HUES64 (cell line): ENCODE measurements around the gene GNAO1.

Source experiments
- H3K27ac ChIP-seq: 2 replicates; pipeline ENCODE4 v1.7.0; 2013; ENCODE audit warnings: low read depth, low read length, inconsistent platforms
- H3K27me3 ChIP-seq: 2 replicates; pipeline ENCODE4 v1.6.1; 2013; ENCODE audit warnings: mild to moderate bottlenecking, low read length; ENCODE audit not compliant: insufficient read depth
- H3K36me3 ChIP-seq: 2 replicates; pipeline ENCODE4 v1.6.1; 2013; ENCODE audit warnings: mild to moderate bottlenecking, low read length; ENCODE audit not compliant: insufficient read depth
- H3K4me1 ChIP-seq: 2 replicates; pipeline ENCODE4 v1.6.1; 2013; ENCODE audit warnings: mild to moderate bottlenecking, low read length, moderate library complexity; ENCODE audit not compliant: insufficient read depth
- H3K4me3 ChIP-seq: 2 replicates; pipeline ENCODE4 v1.5.1; 2013; ENCODE audit warnings: mild to moderate bottlenecking, low read length, moderate library complexity
- H3K9ac ChIP-seq: 2 replicates; pipeline ENCODE4 v1.6.1; 2013; ENCODE audit warnings: mild to moderate bottlenecking, low read depth, low read length
- H3K9me3 ChIP-seq: 2 replicates; pipeline ENCODE4 v1.6.1; 2013; ENCODE audit warnings: low read depth, low read length; ENCODE audit not compliant: insufficient read depth
- WGBS: fragments of 150-250, 120-280 bp; methylation state at CpG from one replicate; pipeline ENCODE4 v1.1.7; 2013; ENCODE audit warnings: missing lambda C conversion rate; 5-methylcytosine and 5-hydroxymethylcytosine counted together

GNAO1 gene

GRCh38 chr16:56328276-56329022 lies 137.2 kb downstream of the GNAO1 start:
- no peak overlapping the region for H3K4me3 ChIP-seq
- H3K27me3 ChIP-seq: no peaks in the 10 kb centered on the region
- no peak overlapping the region for H3K27ac ChIP-seq
- no peak overlapping the region for H3K9ac ChIP-seq
- WGBS: 95% methylated on average over 21 of the region's 22 CpGs
- H3K36me3 ChIP-seq: no peaks in the 10 kb centered on the region
- no peaks in the 10 kb centered on the region for H3K9me3 ChIP-seq
- H3K4me1 ChIP-seq: no peaks in the 10 kb centered on the region

DNA sequence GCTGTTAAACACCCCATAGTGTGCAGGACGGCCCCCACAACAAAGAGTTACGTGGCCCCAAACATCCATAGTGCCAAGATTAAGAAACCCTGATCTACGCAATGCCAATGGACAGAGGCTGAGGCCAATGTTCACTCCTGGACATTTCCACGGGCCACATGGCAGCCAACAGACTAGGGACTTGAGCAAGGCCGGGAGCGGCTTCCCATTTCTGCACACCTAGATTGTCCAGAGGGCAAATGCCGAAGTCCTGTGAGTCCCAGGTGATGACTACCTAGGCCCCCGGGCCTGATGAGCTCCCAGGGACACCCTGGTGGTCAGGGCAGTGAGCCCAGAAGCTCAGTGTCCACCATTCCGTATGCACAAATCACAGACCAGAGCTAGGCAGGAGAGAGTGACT lies 138.6 kb downstream of the GNAO1 start:
- Histone ChIP-seq H3K9me3 (no peaks in the 10 kb centered on the region), H3K9ac (no peak overlapping the region), H3K4me1 (no peaks in the 10 kb centered on the region), H3K4me3 (no peak overlapping the region), H3K27ac (no peak overlapping the region), H3K27me3 (no peaks in the 10 kb centered on the region), H3K36me3 (no peaks in the 10 kb centered on the region)
- WGBS: 94% methylated on average over 9 of the region's 9 CpGs

- Histone ChIP-seq H3K36me3 (no peaks in the 10 kb centered on the region), H3K4me3 (no peak overlapping the region), H3K27ac (no peak overlapping the region), H3K9ac (no peak overlapping the region), H3K9me3 (no peaks in the 10 kb centered on the region), H3K27me3 (no peaks in the 10 kb centered on the region), H3K4me1 (no peaks in the 10 kb centered on the region)
- 81% methylated on average over 4 of the region's 4 CpGs for whole genome bisulfite sequencing
These were observed 139.2 kb downstream of the GNAO1 start for GRCh38 chr16:56330476-56330875.

- 92% methylated on average over 8 of the region's 11 CpGs for WGBS
- H3K9ac ChIP-seq: no peak overlapping the region
- no peaks in the 10 kb centered on the region for H3K27me3 ChIP-seq
- H3K4me1 ChIP-seq: no peaks in the 10 kb centered on the region
- H3K36me3 ChIP-seq: no peaks in the 10 kb centered on the region
- no peak overlapping the region for H3K27ac ChIP-seq
- H3K4me3 ChIP-seq: no peak overlapping the region
- no peaks in the 10 kb centered on the region for H3K9me3 ChIP-seq
These were observed 140.1 kb downstream of the GNAO1 start for GRCh38 chr16:56331399-56331798.

- WGBS: 91% methylated on average over 8 of the region's 8 CpGs
- no peak overlapping the region for H3K9ac ChIP-seq
These were observed 140.6 kb downstream of the GNAO1 start for GRCh38 chr16:56331915-56332314.

DNA sequence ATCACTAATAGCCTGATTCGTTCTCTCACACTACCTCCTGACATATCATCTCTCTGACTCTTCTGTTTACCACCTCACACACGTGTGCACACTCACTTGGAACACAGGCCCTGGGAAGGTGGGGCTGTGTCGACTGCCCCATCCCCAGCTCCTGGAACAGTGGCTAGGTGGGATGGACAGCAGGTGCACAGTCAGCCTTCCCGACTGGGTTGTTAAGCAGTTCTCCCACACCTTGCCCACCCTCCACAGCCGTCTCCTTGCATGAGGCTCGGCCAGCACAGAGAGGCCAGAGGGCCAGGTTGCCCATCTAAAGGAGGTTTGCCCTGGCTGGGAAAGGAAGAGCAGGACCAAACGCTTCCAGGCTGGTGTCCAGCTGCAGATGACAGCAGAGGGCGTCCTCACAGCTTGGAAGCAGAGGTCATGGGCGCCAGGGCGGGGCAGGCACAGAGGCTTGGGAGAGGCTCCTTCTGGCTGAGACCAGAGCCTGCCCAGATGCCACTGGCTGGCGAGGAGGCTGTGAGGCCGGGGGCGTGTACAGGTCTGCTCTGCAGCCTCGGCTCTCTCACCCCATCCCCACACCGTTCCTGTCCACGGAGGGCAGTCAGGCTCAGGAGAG lies 141.3 kb downstream of the GNAO1 start:
- H3K36me3 ChIP-seq: no peaks in the 10 kb centered on the region
- H3K4me1 ChIP-seq: no peaks in the 10 kb centered on the region
- no peak overlapping the region for H3K4me3 ChIP-seq
- H3K27me3 ChIP-seq: no peaks in the 10 kb centered on the region
- no peak overlapping the region for H3K9ac ChIP-seq
- 71% methylated on average over 16 of the region's 16 CpGs for WGBS
- no peaks in the 10 kb centered on the region for H3K9me3 ChIP-seq
- no peak overlapping the region for H3K27ac ChIP-seq

More at GRCh38 chr16:56331915-56332314, 140.6 kb downstream of the GNAO1 start:
- Histone ChIP-seq H3K9me3 (no peaks in the 10 kb centered on the region), H3K4me3 (no peak overlapping the region), H3K36me3 (no peaks in the 10 kb centered on the region), H3K4me1 (no peaks in the 10 kb centered on the region), H3K27me3 (no peaks in the 10 kb centered on the region), H3K27ac (no peak overlapping the region)

GRCh38 chr16:56334761-56335160 lies 143.5 kb downstream of the GNAO1 start:
- WGBS: 91% methylated on average over 9 of the region's 9 CpGs
- H3K36me3 ChIP-seq: no peaks in the 10 kb centered on the region
- no peaks in the 10 kb centered on the region for H3K27me3 ChIP-seq
- H3K4me1 ChIP-seq: no peaks in the 10 kb centered on the region
- no peak overlapping the region for H3K9ac ChIP-seq
- no peak overlapping the region for H3K27ac ChIP-seq
- no peak overlapping the region for H3K4me3 ChIP-seq
- H3K9me3 ChIP-seq: no peaks in the 10 kb centered on the region

DNA sequence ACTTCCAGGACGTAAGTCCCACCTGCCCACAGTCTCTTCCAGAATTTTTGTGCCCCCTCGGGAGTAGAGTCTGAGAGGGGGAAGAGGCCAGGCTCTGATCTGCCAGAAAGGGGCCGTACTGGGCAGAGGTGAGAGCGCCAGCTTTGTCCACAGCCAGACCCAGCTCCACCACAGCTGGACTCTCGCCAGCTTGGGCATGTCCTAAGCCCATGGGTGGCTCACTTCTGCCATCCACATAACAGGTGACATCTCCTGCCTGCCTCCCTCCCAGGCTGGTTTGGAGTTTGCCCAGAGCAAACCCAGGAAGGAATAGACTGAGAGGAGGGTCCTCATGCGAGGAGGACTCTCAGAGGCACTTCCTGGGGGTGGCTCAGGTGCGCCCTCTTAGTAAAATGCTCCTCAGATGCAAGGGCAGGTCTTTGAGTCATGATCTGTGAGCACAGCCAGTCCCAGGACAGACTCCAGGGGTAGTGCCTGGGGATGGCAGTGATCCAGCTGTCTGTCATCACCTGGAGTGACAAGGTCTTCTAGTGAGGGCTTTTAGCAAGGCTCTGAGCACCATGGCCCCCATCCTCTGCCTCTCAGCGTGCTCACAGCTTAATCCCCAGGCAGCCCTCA lies 144.9 kb downstream of the GNAO1 start:
- H3K27me3 ChIP-seq: no peaks in the 10 kb centered on the region
- no peak overlapping the region for H3K27ac ChIP-seq
- no peaks in the 10 kb centered on the region for H3K36me3 ChIP-seq
- H3K9me3 ChIP-seq: no peaks in the 10 kb centered on the region
- H3K4me3 ChIP-seq: no peak overlapping the region
- H3K4me1 ChIP-seq: no peaks in the 10 kb centered on the region
- WGBS: 92% methylated on average over 8 of the region's 8 CpGs
- H3K9ac ChIP-seq: no peak overlapping the region

GRCh38 chr16:56336711-56337110 lies 145.4 kb downstream of the GNAO1 start:
- no peaks in the 10 kb centered on the region for H3K9me3 ChIP-seq
- no peaks in the 10 kb centered on the region for H3K4me1 ChIP-seq
- H3K9ac ChIP-seq: no peak overlapping the region
- no peak overlapping the region for H3K4me3 ChIP-seq
- 93% methylated on average over 21 of the region's 21 CpGs for WGBS
- H3K36me3 ChIP-seq: no peaks in the 10 kb centered on the region
- H3K27me3 ChIP-seq: no peaks in the 10 kb centered on the region
- no peak overlapping the region for H3K27ac ChIP-seq

DNA sequence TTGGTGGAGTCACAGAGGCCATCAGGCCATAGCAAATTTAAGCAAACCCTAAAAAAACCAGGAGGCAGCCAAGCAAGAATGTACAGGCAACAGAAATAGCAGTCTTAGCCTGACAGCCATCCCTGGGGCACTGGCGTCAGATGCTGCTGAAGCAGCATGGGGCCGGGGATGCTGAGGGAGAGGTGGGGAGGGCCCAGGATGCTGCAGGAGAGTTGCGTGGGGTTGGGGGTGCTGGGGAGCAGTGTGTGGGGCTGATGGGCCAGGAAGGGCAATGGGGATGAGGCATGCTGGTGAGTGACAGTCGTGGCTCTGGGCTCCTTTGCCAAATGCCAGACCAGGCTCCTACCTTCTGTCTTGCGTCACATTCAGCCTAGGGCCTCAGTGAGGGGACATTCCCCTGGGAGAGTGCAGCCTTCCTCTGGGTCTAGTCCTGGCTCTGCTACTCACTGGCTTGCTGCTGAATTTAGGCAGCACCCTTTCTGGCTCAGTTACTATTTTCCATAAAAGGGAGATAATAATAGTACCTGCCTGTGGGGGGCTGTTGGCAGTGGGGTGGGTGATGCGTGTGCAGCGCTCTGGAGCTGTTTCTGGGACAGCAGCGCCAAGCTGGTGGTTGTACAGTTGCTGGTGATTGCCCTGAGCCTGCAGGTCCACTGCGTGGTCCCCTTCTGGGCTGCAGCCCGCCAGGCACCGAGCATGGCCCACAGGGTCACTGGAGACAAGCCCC lies 146.0 kb downstream of the GNAO1 start:
- 92% methylated on average over 11 of the region's 11 CpGs for WGBS
- no peaks in the 10 kb centered on the region for H3K4me1 ChIP-seq
- no peak overlapping the region for H3K27ac ChIP-seq
- no peaks in the 10 kb centered on the region for H3K27me3 ChIP-seq
- no peak overlapping the region for H3K4me3 ChIP-seq
- H3K9me3 ChIP-seq: no peaks in the 10 kb centered on the region
- H3K9ac ChIP-seq: no peak overlapping the region
- no peaks in the 10 kb centered on the region for H3K36me3 ChIP-seq

GRCh38 chr16:56337858-56338325 lies 146.6 kb downstream of the GNAO1 start:
- Histone ChIP-seq H3K9ac (no peak overlapping the region), H3K27me3 (no peaks in the 10 kb centered on the region), H3K4me1 (no peaks in the 10 kb centered on the region), H3K9me3 (no peaks in the 10 kb centered on the region), H3K36me3 (no peaks in the 10 kb centered on the region), H3K4me3 (no peak overlapping the region), H3K27ac (no peak overlapping the region)
- 88% methylated on average over 11 of the region's 11 CpGs for WGBS
